ENCODE results near the gene AKNA.
"Not testable (repeated sequence)": the region's sequence is repeated elsewhere in the genome, so short reads cannot be mapped to it uniquely, and the experiment has no call there.

The AKNA gene

GRCh38 chr9:114341152-114341830, 46.5 kb downstream of the AKNA start:
- H3K27ac ChIP-seq (ENCODE audit: low read length): no peak overlapping the region
- no peaks in the 10 kb centered on the region for H3K9me3 ChIP-seq (ENCODE audit: control insufficient read depth, low read depth, low read length)
- no peak overlapping the region for H3K9ac ChIP-seq (ENCODE audit: low read length)
- no peak overlapping the region for H3K4me3 ChIP-seq (ENCODE audit: low read length)
- H3K4me1 ChIP-seq (ENCODE audit: control insufficient read depth, low read depth, low read length): no peaks in the 10 kb centered on the region
- H3K27me3 ChIP-seq (ENCODE audit: control insufficient read depth, insufficient read depth, low read length): no peaks in the 10 kb centered on the region
- peaks cover 46% of the 10 kb centered on the region for H3K36me3 ChIP-seq (ENCODE audit: control insufficient read depth, low read depth, low read length)

- Histone ChIP-seq H3K36me3 (ENCODE audit: control insufficient read depth, low read depth, low read length) (peaks cover 34% of the 10 kb centered on the region), H3K27me3 (ENCODE audit: control insufficient read depth, insufficient read depth, low read length) (no peaks in the 10 kb centered on the region), H3K9me3 (ENCODE audit: control insufficient read depth, low read depth, low read length) (no peaks in the 10 kb centered on the region)
These were observed 48.5 kb downstream of the AKNA start for GRCh38 chr9:114339130-114339908.

GRCh38 chr9:114338187-114338586, 49.6 kb downstream of the AKNA start:
- Histone ChIP-seq H3K4me1 (ENCODE audit: control insufficient read depth, low read depth, low read length) (no peaks in the 10 kb centered on the region), H3K9me3 (ENCODE audit: control insufficient read depth, low read depth, low read length) (no peaks in the 10 kb centered on the region), H3K9ac (ENCODE audit: low read length) (no peak overlapping the region), H3K27me3 (ENCODE audit: control insufficient read depth, insufficient read depth, low read length) (no peaks in the 10 kb centered on the region), H3K36me3 (ENCODE audit: control insufficient read depth, low read depth, low read length) (peaks cover 25% of the 10 kb centered on the region), H3K27ac (ENCODE audit: low read length) (no peak overlapping the region), H3K4me3 (ENCODE audit: low read length) (no peak overlapping the region)

More at GRCh38 chr9:114339130-114339908, 48.5 kb downstream of the AKNA start:
- H3K4me3 ChIP-seq (ENCODE audit: low read length): no peak overlapping the region
- H3K4me1 ChIP-seq (ENCODE audit: control insufficient read depth, low read depth, low read length): no peaks in the 10 kb centered on the region
- H3K27ac ChIP-seq (ENCODE audit: low read length): no peak overlapping the region
- H3K9ac ChIP-seq (ENCODE audit: low read length): no peak overlapping the region

GRCh38 chr9:114336699-114337395, 50.9 kb downstream of the AKNA start:
- Histone ChIP-seq H3K36me3 (ENCODE audit: control insufficient read depth, low read depth, low read length) (peaks cover 20% of the 10 kb centered on the region), H3K4me1 (ENCODE audit: control insufficient read depth, low read depth, low read length) (no peaks in the 10 kb centered on the region), H3K9me3 (ENCODE audit: control insufficient read depth, low read depth, low read length) (no peaks in the 10 kb centered on the region), H3K4me3 (ENCODE audit: low read length) (no peak overlapping the region), H3K27me3 (ENCODE audit: control insufficient read depth, insufficient read depth, low read length) (no peaks in the 10 kb centered on the region), H3K27ac (ENCODE audit: low read length) (no peak overlapping the region), H3K9ac (ENCODE audit: low read length) (no peak overlapping the region)

- Histone ChIP-seq H3K9ac (ENCODE audit: low read length) (no peak overlapping the region), H3K4me3 (ENCODE audit: low read length) (no peak overlapping the region), H3K36me3 (ENCODE audit: control insufficient read depth, low read depth, low read length) (peaks cover 18% of the 10 kb centered on the region), H3K4me1 (ENCODE audit: control insufficient read depth, low read depth, low read length) (no peaks in the 10 kb centered on the region), H3K9me3 (ENCODE audit: control insufficient read depth, low read depth, low read length) (no peaks in the 10 kb centered on the region), H3K27ac (ENCODE audit: low read length) (no peak overlapping the region), H3K27me3 (ENCODE audit: control insufficient read depth, insufficient read depth, low read length) (no peaks in the 10 kb centered on the region)
These were observed 51.6 kb downstream of the AKNA start for GRCh38 chr9:114336157-114336556.

GRCh38 chr9:114335745-114336144, 52.0 kb downstream of the AKNA start:
- Histone ChIP-seq H3K4me3 (ENCODE audit: low read length) (no peak overlapping the region), H3K9me3 (ENCODE audit: control insufficient read depth, low read depth, low read length) (no peaks in the 10 kb centered on the region), H3K9ac (ENCODE audit: low read length) (no peak overlapping the region), H3K27me3 (ENCODE audit: control insufficient read depth, insufficient read depth, low read length) (no peaks in the 10 kb centered on the region), H3K36me3 (ENCODE audit: control insufficient read depth, low read depth, low read length) (peaks cover 14% of the 10 kb centered on the region), H3K4me1 (ENCODE audit: control insufficient read depth, low read depth, low read length) (no peaks in the 10 kb centered on the region), H3K27ac (ENCODE audit: low read length) (no peak overlapping the region)

GRCh38 chr9:114334490-114334889, 53.3 kb downstream of the AKNA start:
- peaks cover 13% of the 10 kb centered on the region for H3K36me3 ChIP-seq (ENCODE audit: control insufficient read depth, low read depth, low read length)
- no peaks in the 10 kb centered on the region for H3K9me3 ChIP-seq (ENCODE audit: control insufficient read depth, low read depth, low read length)
- H3K27ac ChIP-seq (ENCODE audit: low read length): no peak overlapping the region
- no peak overlapping the region for H3K4me3 ChIP-seq (ENCODE audit: low read length)
- no peaks in the 10 kb centered on the region for H3K27me3 ChIP-seq (ENCODE audit: control insufficient read depth, insufficient read depth, low read length)
- no peaks in the 10 kb centered on the region for H3K4me1 ChIP-seq (ENCODE audit: control insufficient read depth, low read depth, low read length)
- no peak overlapping the region for H3K9ac ChIP-seq (ENCODE audit: low read length)

- not testable (repeated sequence) for H3K27ac ChIP-seq (ENCODE audit: low read length); H3K4me1 ChIP-seq (ENCODE audit: control insufficient read depth, low read depth, low read length); H3K9ac ChIP-seq (ENCODE audit: low read length); H3K9me3 ChIP-seq (ENCODE audit: control insufficient read depth, low read depth, low read length); H3K27me3 ChIP-seq (ENCODE audit: control insufficient read depth, insufficient read depth, low read length); H3K4me3 ChIP-seq (ENCODE audit: low read length)
- H3K36me3 ChIP-seq (ENCODE audit: control insufficient read depth, low read depth, low read length): peaks cover 10% of the 10 kb centered on the region
These were observed 54.1 kb downstream of the AKNA start for GRCh38 chr9:114333718-114334117.

- not testable (repeated sequence) for H3K9me3 ChIP-seq (ENCODE audit: control insufficient read depth, low read depth, low read length)
These were observed 55.2 kb downstream of the AKNA start for GRCh38 chr9:114332474-114333040.

GRCh38 chr9:114331229-114332195, 56.3 kb downstream of the AKNA start:
- H3K27ac ChIP-seq (ENCODE audit: low read length); H3K4me3 ChIP-seq (ENCODE audit: low read length): not testable (repeated sequence)

More at GRCh38 chr9:114332474-114333040, 55.2 kb downstream of the AKNA start:
- not testable (repeated sequence) for H3K4me1 ChIP-seq (ENCODE audit: control insufficient read depth, low read depth, low read length); H3K27ac ChIP-seq (ENCODE audit: low read length); H3K27me3 ChIP-seq (ENCODE audit: control insufficient read depth, insufficient read depth, low read length); H3K36me3 ChIP-seq (ENCODE audit: control insufficient read depth, low read depth, low read length); H3K4me3 ChIP-seq (ENCODE audit: low read length); H3K9ac ChIP-seq (ENCODE audit: low read length)

More at GRCh38 chr9:114331229-114332195, 56.3 kb downstream of the AKNA start:
- H3K4me1 ChIP-seq (ENCODE audit: control insufficient read depth, low read depth, low read length); H3K27me3 ChIP-seq (ENCODE audit: control insufficient read depth, insufficient read depth, low read length); H3K9me3 ChIP-seq (ENCODE audit: control insufficient read depth, low read depth, low read length); H3K9ac ChIP-seq (ENCODE audit: low read length); H3K36me3 ChIP-seq (ENCODE audit: control insufficient read depth, low read depth, low read length): not testable (repeated sequence)

Data from iPS-18a (cell line).